Psoas muscle (tissue), 8 donors: ENCODE measurements around the gene RPTOR. TPM values are rescaled to one million over a fixed set of nuclear protein-coding genes. Genes with fewer than 3 reads are reported as not detected.

ENCODE experiments used
- ATAC-seq, 4 donors: fragments of 200-7000 bp; cut with Tn5 transposase; one replicate each; pipeline ENCODE4 v1.9.1; 2020; ENCODE audit warnings: moderate library complexity in 3 of 4, mild to moderate bottlenecking in 2 of 4
- DNase-seq, 2 donors: peaks; one replicate each; pipeline ENCODE4 v3.0.0-alpha.2; 2020
- H3K27ac ChIP-seq: fragments of 200-600 bp; one replicate; pipeline ENCODE4 v1.8.0; 2022
- H3K27me3 ChIP-seq, 3 donors: fragments of 200-600 bp in 1 of 3; one replicate each; pipeline versions ENCODE4 v1.6.1 to v1.8.0; 2013 to 2022; ENCODE audit warnings: low read length in 2 of 3, mild to moderate bottlenecking in 2 of 3, moderate library complexity in 1 of 3; ENCODE audit not compliant: insufficient read depth in 3 of 3
- H3K36me3 ChIP-seq, 2 donors: fragments of 200-600 bp in 1 of 2; one replicate each; pipeline versions ENCODE4 v1.6.1 to v1.8.0; 2013 to 2022; ENCODE audit warnings: low read depth in 1 of 2, mild to moderate bottlenecking in 1 of 2, moderate library complexity in 1 of 2; ENCODE audit not compliant: insufficient read depth in 1 of 2
- H3K4me1 ChIP-seq: fragments of 200-600 bp; one replicate; pipeline ENCODE4 v1.8.0; 2022
- H3K4me3 ChIP-seq: fragments of 200-600 bp; one replicate; pipeline ENCODE4 v1.8.0; 2022; ENCODE audit warnings: mild to moderate bottlenecking
- H3K9me3 ChIP-seq: fragments of 200-600 bp; one replicate; pipeline ENCODE4 v1.8.0; 2022
- CTCF ChIP-seq: fragments of 200-600 bp; IDR thresholded peaks from one replicate; pipeline ENCODE4 v1.8.0; 2022; ENCODE audit warnings: antibody characterized with exemption
- WGBS, 3 donors: extraction: QIAGEN DNeasy Blood & Tissue Kit; methylation state at CpG; one replicate each; pipeline versions ENCODE4 v1.1.6 to v1.1.7; 2013; 5-methylcytosine and 5-hydroxymethylcytosine counted together
- intact Hi-C, 2 donors: fragments of 100-400 bp; cut with DNase I; formaldehyde crosslinking; loops; one replicate each; pipeline versions ENCODE4 v1.11.0 to v1.14.2; 2022
- polyA plus RNA-seq, 3 donors: library from polyadenylated mRNA; stranded (reverse); fragments of 200-250 nt; gene quantifications; one replicate each; pipeline ENCODE4 v1.2.3, GENCODE V29; 2013
- total RNA-seq, 4 donors: library from RNA; stranded (reverse); fragmentation: NEBNext Ultra II Directional in 2 of 4; extraction: Animal tissue kit (Norgen Biotek cat#: 25700) in 2 of 4; gene quantifications; one replicate each; pipeline versions ENCODE4 v1.2.1 to v1.2.4, GENCODE V29; 2021 to 2023
- donor health status: healthy with polysubstance abuse.
- donor health status: DM: no; HTN: no; CAD: no; lungs with moderate emphysema.
- donor health status: Bipolar disorder and iron deficiency.
- donor health status: healthy.
- donor health status: DM: yes; HTN: yes; CAD: no.
- donor health status: DM: no; HTN: no; CAD: no.
- donor health status: DM: no; HTN: no; CAD: no.
- donor health status: DM: yes; HTN: yes; CAD: no.

Gene RPTOR
- total and polyA plus RNA-seq, 7 donors: 13.6 to 82.2 (median 32.5) TPM

GRCh38 chr17:80892019-80892855 lies 347.6 kb downstream of the RPTOR start:
- Histone ChIP-seq H3K9me3 (no peaks in the 10 kb centered on the region), H3K27me3 (no peaks in the 10 kb centered on the region), H3K4me1 (no peaks in the 10 kb centered on the region), H3K4me3 (no peak overlapping the region), H3K27ac (peak overlapping the region; percentile 5), H3K36me3 (peaks cover 0 to 60% of the 10 kb centered on the region in 2 donors)
- peak in 3 of 4 donors; percentile 87 to 90 (median 88) for ATAC-seq
- intact Hi-C loops: no loop called here
- 44 to 70% (median 51%) methylated on average over 35 of the region's 35 CpGs for WGBS, 3 donors
- DNase-seq: peak; percentile 85 to 92
- no peak for TF ChIP-seq CTCF

DNA sequence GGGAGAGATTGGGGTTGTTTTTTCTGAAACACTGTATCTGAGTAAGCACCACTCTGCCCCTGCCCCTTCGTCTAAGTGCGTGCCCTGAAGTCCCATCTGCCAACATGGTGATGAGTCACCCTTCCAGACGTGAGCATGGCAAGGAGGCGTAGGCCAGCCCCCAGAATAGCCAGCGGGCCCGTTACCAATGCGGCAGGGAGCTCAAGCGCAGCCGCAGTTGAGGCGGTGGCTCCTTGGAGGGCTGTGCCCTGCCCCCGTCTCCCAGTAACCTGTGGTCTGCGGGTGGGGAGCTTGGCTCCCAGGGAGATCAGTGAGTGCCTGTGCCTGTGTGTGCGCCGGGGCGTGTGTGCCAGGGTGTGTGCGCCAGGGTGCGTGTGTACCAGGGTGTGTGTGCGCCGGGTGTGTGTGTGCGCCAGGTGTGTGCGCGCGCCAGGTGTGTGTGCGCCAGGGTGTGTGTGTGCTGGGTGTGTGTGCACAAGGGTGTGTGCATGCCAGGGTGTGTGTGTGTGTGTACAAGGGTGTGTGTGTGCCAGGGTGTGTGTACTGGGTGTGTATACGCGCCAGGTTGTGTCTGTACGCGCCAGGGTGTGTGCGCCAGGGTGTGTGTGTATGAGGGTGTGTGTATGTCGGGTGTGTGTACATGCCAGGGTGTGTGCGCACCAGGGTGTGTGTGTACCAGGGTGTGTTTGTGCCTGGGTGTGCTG lies 348.4 kb downstream of the RPTOR start:
- Histone ChIP-seq H3K27me3 (no peaks in the 10 kb centered on the region), H3K36me3 (peaks cover 0 to 60% of the 10 kb centered on the region in 2 donors), H3K4me3 (no peak overlapping the region), H3K4me1 (no peaks in the 10 kb centered on the region), H3K27ac (no peak overlapping the region), H3K9me3 (no peaks in the 10 kb centered on the region)
- ATAC-seq (peak; percentile 82 to 88 (median 86)), DNase-seq (peak; percentile 71 to 83)
- intact Hi-C loops: no loop called here
- WGBS, 3 donors: 70 to 83% (median 82%) methylated on average over 29 to 31 of the region's 31 CpGs
- TF ChIP-seq CTCF: no peak

DNA sequence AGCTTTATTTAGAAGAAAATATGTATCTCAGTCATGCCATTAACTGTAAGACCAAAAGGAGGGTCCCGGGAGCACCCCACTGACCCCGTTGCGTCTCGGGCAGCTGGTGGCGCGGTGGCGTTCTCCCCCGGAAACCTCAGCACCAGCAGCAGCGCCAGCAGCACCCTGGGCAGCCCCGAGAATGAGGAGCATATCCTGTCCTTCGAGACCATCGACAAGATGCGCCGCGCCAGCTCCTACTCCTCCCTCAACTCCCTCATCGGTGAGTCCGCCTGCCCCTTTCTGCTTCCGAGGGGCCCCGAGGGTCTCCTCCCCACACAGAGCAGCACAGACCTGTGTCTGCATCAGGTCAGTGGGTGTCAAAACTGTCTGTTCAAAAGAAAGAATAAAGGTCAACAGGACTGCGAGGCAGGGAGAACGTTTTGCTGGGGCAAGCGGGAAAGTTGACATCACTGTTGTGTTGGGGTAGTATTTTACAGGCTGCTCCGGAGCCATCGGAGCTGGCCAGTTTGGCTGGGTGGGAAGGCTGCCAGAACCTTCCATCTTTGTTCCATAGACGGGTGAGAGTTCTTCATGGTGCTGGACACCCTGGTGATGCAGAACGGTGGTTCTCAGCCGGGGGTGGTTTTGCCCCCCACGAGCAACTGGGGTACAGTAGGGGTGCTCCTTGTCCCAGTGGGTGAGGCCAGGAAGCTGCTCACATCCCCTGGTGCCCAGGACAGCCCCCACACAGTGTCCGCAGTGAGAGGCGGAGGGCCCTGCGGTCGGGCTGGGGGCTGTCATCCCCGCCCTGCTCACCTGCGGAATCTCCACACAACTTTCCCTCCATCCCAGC lies 349.2 kb downstream of the RPTOR start:
- Histone ChIP-seq H3K4me1 (no peaks in the 10 kb centered on the region), H3K36me3 (peaks cover 0 to 62% of the 10 kb centered on the region in 2 donors), H3K9me3 (no peaks in the 10 kb centered on the region), H3K27me3 (no peaks in the 10 kb centered on the region), H3K4me3 (no peak overlapping the region), H3K27ac (no peak overlapping the region)
- no peak for TF ChIP-seq CTCF
- WGBS, 3 donors: 93 to 94% (median 94%) methylated on average over 34 of the region's 34 CpGs
- DNase-seq (no peak), ATAC-seq (no peak)
- intact Hi-C loops: no loop called here

GRCh38 chr17:80894439-80894721 lies 349.7 kb downstream of the RPTOR start:
- DNase-seq: no peak
- TF ChIP-seq CTCF: no peak
- Histone ChIP-seq H3K27me3 (no peaks in the 10 kb centered on the region), H3K9me3 (no peaks in the 10 kb centered on the region), H3K36me3 (peaks cover 0 to 63% of the 10 kb centered on the region in 2 donors), H3K4me1 (no peaks in the 10 kb centered on the region), H3K4me3 (no peak overlapping the region), H3K27ac (no peak overlapping the region)
- intact Hi-C loops: no loop called here
- 80 to 94% (median 91%) methylated on average over 4 of the region's 4 CpGs for WGBS, 3 donors
- ATAC-seq: no peak
